ENCODE data around the gene DHDDS.

GRCh38 chr1:26418865-26419349, 13.2 kb upstream of the DHDDS start:
- TF ChIP-seq CTCF (IDR thresholded peaks at IDR 0.05; ENCODE audit: low read depth, low read length) (no peak), POLR2A (IDR thresholded peaks at IDR 0.05; ENCODE audit: extremely low read depth, insufficient read length) (no peak), MYC (IDR thresholded peaks at IDR 0.05; ENCODE audit: low read depth, low read length) (no peak)
- TF ChIP-seq, protein P1, sequence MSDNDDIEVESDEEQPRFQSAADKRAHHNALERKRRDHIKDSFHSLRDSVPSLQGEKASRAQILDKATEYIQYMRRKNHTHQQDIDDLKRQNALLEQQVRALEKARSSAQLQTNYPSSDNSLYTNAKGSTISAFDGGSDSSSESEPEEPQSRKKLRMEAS (IDR thresholded peaks at IDR 0.05; ENCODE audit: low read depth, low read length) = no peak

All from NB4 (cell line).